HG02943 (cell line): Measurements from ENCODE around the gene THSD4.
"Not testable (repeated sequence)": the region's sequence is repeated elsewhere in the genome, so short reads cannot be mapped to it uniquely, and the experiment has no call there.

ENCODE experiments used
- ATAC-seq: cut with Tn5 transposase; IDR thresholded peaks from one replicate; pipeline ENCODE4 v1.9.1; 2021; ENCODE audit warnings: mild to moderate bottlenecking, low read depth, moderate library complexity; ENCODE audit not compliant: unreplicated experiment

The THSD4 gene

DNA sequence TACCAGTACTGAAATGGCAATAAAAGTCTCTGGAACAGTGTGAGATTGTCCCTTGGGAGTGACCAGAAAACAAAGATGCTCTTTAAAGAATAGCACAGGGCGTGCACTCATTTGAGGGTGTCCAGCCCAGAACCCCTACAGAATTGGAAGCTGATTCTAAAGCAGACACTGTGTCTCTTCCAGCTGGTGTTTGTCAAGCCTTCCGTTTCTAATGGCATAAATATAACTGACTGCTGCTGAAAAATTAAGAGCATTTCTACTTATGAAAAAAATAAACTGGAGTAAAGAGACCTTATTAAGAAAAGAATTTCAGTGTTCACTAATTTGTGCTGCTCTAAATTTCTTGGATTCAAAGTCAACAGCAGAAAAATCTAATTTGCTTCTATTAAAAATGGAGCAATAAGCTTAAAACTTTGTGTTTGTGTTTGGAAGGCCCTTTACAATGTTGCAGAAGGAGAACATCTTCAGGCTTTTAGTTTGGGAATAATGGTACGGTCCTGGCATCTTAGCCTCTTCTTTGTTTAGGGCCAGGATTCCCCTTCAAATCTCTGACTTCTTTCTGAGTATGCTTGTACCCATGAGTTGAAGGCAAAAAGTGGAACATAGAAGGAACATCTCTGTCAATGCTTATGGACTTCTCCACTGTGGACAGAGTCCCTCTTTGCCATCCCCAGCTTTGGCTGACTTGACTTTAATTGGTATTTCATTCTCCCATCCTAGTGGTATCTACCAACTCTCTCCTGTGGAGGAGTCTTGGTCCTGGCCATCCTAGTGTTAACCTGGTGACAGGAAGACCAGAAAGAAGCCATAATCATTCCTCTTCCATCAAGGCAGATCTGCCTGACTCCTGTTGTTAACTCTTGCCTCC is 65.9 kb downstream of the THSD4 start:
- ATAC-seq: no peak

DNA sequence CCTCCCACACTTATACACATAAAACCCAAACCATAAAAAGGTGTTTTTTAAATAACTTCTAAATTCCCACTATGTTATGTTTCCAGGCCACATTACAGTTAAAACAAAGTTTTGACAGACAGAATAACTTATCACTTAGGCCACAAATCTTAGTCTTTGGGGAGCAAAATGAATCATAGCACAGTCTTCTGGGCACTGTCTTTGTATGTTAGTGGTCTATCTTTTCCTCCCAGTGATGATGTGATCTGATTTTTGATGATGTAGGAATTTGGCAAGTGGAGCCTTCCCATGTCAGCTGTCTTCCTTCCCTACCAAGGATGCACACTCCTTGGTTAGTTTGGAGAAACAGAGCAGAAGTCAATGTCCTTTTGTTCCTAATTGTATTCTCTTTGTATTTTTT is 67.3 kb downstream of the THSD4 start:
- ATAC-seq: no peak

DNA sequence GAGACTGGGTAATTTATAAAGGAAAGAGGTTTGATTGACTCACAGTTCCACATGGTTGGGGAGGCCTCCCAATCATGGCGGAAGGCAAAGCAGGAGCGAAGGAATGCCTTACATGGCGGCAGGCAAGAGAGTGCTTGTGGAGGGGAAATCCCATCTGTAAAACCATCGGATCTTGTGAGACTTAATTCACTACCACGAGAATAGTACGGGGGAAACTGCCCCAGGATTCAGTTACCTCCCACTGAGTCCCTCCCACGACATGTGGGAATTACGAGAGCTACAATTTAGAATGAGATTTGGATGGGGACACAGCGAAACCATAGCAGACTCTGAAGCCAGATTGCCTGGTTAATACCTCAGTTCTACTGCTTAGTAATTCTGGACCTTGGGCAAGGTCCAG is 67.8 kb downstream of the THSD4 start:
- no peak for ATAC-seq

DNA sequence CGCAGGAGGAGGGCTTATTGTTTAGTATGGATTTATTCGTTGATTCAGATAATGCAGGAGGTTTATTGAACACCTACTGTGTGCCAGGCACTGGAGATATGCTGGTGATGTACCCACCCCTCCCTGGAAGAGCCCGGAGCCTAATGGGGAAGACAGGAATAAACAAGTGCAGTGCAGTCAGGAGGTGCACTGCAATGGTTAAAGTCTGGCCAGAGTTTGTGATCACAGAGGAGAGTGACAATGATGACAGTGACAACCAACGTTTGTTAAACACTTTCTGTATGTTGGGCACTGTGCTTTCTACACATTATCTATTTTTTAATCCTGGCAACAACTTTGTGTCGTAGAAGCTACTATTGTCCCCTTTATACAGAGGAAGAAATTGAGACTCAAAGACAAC is 70.4 kb downstream of the THSD4 start:
- ATAC-seq: no peak

DNA sequence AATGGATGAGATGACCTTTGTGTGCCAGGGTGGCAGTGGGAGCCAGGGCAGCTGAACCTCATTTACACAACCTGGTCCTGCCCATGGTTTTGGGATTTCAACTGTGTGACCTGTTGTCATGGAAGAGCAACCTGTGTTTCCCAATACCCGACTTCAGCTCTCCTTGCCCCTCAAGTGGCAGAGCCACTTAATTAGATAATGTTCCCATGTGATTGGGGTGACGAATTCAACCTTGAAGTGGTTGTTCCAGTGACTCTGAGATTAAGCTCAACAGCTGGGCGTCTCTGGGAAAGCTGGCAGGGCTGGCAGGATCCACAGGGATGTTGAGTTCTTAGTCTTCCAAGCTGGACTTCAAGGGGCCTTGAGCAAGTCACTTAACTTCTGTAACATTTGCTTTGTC is 71.0 kb downstream of the THSD4 start:
- ATAC-seq: no peak

DNA sequence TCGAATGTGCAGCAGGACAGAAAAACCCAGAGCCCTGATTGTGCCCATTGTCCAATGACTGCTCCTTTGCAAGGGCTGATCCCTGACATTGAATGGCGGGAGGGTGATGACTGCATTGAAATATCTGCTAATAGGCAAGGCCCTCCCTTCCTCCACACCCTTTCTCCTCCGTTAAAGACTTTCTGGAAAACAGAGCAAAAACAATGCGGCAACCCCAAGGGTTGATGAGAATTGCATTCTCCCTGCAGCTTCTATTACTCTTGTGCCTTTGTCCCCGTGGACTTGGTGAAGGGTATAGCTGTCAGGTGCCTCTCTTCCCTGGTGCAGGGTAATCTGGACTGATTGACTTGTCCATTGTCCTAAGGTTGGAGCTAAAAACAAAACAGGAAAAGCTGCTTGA is 71.8 kb downstream of the THSD4 start:
- ATAC-seq: no peak

DNA sequence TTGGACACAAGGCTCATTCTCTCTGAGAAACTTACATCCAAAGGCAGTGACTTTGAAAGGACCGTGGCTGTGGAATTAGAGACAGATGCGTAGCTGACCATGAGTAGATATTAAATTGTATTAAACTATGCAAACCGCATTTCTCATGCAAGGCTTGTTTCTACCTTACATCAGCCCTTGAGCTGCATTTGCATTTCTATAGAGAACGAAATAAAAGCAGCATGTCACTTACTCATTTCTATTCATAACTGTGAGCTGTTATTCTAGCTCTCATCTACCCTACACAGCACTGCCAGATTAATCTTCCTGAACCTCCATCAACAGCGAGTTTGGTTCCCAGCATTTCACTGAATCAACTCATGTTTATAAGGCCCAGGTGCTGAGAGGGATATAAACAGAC is 72.3 kb downstream of the THSD4 start:
- ATAC-seq: no peak

DNA sequence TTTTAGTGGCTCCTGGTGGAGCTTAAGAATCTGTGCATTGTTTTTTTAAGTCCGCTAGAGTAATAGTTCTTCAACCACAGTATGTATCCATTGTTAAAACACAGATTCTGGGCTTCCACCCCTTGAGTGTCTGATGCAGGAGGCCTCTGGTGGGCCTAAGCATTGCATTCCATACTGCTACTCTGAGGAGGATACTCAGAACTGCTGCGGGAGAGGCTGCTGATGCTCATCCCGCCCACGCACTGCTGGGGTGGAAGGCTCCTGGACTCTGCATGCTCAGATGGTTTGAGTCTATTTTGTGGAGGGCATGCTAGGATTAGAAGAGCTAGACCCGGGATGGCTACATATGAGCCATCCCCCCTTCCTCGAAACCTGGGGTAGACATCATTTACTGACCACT is 74.4 kb downstream of the THSD4 start:
- ATAC-seq: no peak

DNA sequence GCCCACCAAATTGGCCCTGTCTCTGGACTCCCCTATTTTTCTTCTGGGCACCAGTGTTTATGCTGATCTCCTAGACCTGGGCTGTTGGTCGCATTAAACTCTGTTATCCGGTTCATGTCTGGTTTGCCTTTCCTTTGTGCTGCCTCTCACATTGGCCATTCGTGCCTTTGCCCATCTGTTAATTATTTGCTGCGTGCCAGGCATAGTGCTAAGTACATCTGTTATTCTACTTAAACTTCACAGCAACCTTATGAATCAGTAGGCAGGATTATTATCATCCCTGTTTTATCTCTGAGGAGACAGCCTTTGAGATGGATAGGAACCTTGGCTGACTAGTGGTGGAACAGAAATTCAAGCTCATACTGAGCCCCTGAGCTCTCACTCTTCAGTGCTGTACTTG is 76.0 kb downstream of the THSD4 start:
- no peak for ATAC-seq

DNA sequence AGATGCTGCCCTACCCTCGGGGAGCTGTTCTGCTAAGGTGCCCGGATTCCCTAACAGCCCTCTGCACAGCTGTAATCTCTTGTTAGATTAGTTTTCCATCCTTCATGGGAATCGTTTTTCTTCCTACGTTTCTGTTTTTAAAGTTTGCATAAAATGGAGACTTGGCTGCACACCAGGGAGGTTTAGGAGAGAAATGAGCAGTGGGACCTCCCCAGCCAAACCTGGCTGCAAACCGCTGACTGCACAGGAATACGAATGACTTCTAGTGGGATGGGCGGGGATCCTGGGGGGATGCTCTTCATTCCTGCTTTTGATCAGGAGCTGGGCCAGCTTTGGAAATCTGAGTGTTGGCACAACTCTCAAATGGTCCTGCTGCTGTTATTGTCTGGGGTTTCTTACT is 77.5 kb downstream of the THSD4 start:
- no peak for ATAC-seq

DNA sequence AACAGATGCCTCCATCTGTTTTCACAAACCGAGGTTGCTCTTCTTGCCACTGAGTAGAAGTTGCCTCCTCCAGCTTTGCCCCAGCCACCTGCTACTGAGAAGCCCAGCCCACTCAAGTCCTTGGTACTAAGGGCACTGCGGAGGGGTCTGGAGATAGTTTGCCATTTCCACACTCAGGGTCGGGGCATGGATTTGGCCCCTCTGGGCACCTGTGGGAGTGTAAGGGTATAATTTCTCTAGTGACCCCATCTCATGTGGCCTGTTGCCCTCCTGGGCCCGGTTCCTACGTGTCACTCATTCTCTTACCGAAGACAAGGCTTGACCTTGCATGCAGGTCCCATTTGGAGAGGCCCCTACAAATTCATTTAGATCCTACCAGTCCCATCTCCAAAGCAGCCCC is 79.0 kb downstream of the THSD4 start:
- no peak for ATAC-seq

DNA sequence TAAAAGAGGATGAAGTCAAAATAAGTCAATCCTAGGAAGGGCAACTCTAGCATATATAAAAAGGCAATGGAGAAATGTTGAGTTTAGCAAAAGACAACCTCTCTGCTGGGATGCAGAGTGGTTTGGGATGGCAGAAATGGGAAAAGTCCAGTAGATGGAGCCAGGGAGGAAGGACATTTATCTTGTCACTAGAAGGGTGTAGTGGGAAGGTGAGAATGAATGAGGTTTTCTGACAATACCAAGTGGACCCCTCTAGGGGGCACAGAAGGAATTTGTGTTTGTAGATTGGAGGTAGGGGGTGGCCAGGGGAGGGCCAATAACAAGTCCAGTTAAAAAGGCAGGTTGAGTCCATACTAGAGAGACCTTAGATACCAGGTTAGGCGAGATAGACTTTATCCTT is 80.0 kb downstream of the THSD4 start:
- ATAC-seq: no peak

DNA sequence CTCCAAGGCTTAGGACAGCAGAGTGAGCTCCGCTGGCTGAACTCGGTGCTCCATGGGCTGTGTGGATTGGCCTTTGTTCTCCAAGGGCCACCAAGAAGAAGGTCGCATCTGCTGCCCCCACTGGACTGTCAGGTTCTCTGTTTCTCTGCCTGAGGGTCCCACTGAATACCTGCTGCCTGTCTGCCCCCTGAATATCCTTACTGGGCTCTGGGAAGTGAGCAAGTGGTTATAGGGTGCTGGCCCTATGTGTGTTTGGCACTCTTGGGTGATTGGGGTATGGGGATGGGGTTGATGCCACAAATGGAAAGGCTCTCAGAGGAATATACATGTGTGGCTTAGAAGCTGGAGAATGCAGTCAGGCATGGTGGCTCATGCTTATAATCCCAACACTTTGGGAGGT is 82.3 kb downstream of the THSD4 start:
- no peak for ATAC-seq

DNA sequence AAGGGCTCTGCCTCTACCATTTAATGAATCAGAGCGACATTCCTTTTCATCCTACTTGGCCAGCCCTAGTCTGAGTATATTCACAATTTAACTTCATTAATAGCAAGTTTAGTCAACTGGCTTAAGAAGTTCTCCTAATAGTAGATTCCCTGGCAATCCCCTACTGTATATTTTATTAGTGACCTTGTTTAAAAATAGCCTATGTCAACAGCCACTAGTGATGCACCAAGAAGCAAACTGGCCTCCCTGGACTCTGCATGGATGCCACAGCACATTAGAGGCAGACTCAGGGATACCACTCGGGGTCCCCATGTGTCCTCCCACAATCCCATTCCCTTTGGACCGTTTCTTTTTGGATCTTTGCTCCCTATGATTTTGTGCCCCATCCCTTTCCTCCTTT is 83.6 kb downstream of the THSD4 start:
- no peak for ATAC-seq

DNA sequence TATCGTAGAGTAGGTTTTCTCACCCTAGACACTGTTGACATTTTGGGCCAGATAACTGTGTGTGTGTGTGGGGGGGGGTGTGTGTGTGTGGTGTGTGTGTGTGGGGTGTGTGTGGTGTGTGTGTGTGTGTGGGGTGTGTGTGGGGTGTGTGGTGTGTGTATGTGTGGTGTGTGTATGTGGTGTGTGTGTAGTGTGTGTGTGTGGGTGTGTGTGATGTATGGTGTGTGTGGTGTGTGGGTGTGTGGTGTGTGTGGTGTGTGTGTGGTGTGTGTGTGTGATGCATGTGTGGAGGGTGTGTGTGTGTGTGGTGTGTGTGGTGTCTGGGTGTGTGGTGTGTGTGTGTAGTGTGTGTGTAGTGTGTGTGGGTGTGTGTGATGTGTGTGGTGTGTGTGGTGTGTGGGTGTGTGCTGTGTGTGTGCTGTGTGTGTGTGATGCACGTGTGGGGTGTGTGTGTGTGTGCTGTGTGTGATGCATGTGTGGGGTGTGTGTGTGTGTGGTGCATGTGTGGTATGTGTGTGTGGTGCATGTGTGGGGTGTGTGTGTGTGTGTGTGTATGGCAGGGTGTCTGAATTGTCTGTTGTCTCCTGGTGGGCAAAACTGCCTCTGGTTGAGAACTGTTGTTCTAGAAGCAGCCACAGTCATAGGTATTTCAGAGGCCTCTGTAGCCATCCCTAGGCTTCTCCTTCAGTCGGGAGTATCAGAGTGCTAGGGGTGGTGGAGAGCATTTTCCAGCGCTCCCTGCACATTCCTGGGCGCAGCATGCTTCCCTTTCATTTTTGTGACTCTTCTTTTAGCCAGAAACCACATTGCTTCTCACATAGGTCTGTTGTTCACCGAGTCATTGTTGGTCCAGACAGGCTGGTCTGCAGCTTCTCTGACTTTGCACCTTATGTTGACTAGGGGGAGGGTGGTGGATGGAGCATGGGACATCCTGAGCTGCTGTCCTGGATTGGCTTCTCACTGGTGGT is 84.4 kb downstream of the THSD4 start:
- ATAC-seq: no peak

DNA sequence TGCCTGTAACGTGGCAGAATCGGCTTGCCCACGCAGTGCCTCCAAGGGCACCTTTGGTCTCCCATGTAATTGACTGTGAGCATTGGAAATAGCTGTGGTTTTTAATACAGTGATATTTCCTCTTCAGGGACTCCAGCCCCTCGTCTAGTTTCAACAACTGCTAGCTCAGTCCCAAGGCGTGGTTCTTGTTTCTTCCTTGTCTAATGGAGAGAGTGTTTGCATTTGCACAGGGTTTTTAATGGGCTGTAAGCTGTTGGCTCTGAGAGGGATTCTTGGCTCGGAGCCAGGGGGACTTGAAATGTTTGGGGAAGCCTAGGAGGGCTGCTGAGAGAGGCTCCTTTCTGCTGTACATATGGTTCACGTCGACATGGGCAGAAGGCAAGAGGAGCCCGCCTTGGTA is 86.2 kb downstream of the THSD4 start:
- no peak for ATAC-seq

DNA sequence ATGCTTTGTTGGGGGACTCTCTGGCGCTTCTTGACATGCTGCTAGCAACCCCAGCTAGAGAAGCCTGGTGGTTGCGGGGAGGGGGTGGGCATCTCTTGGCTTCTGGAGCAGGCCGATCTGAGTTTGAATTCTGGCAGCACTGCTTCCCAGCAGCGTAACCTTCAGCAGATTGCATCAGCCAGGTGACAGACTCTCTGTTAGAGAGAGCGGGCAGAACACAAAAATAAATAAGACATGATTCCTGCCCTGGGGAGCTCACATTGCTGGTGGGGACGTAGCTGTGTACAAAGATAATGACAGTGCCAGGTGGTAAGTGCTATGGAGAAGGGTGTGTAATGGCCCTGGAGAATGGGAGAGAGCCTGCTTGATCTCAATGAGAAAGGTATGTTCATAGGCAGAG is 87.4 kb downstream of the THSD4 start:
- no peak for ATAC-seq

DNA sequence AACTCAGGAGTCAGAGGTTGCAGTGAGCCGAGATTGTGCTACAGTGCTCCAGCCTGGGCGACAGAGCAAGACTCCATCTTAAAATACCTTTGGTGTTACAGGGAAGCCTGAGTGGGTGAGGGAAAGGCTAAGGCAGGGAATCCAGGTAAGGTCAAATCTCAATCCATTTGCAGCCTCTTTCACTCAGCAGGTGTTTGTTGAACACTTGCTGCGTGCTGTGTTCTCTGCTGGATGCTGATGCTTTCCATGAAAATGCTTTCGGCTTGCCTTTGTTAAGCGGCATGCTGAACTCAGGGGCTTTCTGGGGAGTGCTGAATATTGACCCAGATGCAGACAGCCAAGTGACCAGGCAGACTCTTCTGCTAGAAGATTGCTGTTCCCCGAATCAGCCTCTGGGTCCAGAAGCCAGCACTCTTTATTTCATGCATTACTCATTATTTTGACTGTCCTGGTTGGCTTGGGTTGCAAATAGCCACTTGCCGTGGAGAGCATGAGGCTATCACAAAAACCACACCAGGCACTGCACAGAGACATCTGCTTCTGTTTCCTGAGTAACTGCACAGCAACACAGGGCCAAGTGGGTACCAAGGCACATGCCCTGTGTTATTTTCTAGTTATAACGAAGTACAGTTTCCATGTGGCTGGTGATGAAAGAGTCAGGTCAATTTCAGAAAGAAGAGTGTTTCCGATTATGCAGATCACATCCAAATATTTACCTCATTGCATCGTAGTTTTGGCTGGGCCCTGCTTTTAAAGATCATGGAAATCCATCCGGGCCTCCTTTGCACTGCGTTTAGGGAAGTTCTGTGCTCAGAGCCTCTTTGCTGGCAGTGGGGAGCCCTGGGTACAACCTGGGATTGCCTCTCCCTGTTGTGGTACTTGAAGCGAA is 88.6 kb downstream of the THSD4 start:
- no peak for ATAC-seq

DNA sequence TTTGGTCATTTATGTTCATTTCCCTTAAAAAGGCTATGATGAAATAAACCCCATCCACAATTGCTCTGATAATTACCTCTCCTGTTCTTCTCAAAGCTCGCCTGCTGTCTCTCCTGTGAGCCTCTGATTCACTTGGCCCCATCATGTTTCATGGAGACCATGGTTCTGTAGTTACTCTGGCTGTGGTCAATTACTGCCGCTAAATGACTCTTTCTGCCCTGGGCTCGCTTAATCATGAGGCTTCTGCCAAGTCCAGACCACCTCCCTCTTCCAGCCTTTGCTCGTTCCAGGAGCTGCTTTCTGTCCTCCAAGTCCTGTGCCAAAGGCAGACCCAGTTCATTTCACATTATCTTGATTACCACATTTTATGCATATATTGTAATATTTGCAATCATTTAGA is 91.9 kb downstream of the THSD4 start:
- no peak for ATAC-seq

DNA sequence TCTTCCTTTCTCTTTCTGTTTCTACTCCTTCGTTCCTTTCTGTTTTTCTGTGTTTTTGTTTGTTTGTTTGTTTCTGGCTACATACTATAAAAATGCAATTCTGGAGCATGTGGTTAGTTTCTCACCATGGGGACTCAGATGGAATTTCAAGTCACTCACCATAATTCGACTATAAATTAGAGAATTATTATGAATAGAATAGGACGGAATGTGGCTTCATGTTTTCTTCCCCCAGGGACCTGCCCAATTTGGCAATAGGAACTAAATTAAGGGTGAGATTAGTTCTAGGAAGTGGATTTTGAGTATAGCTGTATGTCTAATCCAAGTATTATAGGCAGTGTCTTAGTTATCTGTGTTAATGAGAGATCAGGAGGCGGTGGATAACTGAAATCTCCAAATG is 96.9 kb downstream of the THSD4 start:
- no peak for ATAC-seq

DNA sequence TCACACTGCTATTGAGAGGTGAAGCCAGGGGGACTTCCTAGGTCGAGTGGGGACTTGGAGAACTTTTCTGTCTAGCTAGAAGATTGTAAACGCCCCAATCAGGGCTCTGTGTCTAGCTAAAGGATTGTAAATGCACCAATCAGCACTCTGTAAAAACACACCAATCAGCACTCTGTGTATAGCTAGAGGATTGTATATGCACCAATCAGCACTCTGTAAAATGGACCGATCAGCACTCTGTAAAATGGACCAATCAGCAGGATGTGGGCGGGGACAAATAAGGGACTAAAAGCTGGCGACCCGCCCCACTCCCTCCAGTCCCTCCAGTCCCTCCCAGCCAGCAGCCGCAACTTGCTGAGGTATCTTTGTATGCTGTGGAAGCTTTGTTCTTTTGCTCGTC is 98.7 kb downstream of the THSD4 start:
- ATAC-seq: not testable (repeated sequence)
